Mononuclear cell (primary cell): ENCODE data around the gene CDK3. TPM values are rescaled to one million over a fixed set of nuclear protein-coding genes. Genes with fewer than 3 reads are reported as not detected.

Experiments used
- H3K27me3 ChIP-seq: 2 replicates; pipeline ENCODE4 v1.6.0; 2011; ENCODE audit warnings: low read length, control low read depth; ENCODE audit not compliant: insufficient read depth
- H3K4me1 ChIP-seq: 2 replicates; pipeline ENCODE4 v1.5.1; 2011; ENCODE audit warnings: mild to moderate bottlenecking, low read length, control low read depth; ENCODE audit not compliant: insufficient read depth
- H3K4me3 ChIP-seq: 2 replicates; pipeline ENCODE4 v1.5.1; 2011; ENCODE audit warnings: mild to moderate bottlenecking, low read length, moderate library complexity
- H3K9me3 ChIP-seq: 2 replicates; pipeline ENCODE4 v1.5.1; 2011; ENCODE audit warnings: low read depth, mild to moderate bottlenecking, control low read depth, low read length
- total RNA-seq: library from RNA; depleted of rRNA; stranded (reverse); fragments of >200 nt; gene quantifications from one replicate; pipeline ENCODE4 v1.2.3, GENCODE V29; 2012

CDK3 gene
- total RNA-seq, 1 donor = 1.8 TPM

- no peak overlapping the region for H3K4me3 ChIP-seq
- H3K9me3 ChIP-seq = no peaks in the 10 kb centered on the region
- H3K27me3 ChIP-seq = no peaks in the 10 kb centered on the region
- peaks cover 15% of the 10 kb centered on the region for H3K4me1 ChIP-seq
These were observed 53.4 kb downstream of the CDK3 start for GRCh38 chr17:76054112-76054476.

Other genes with a start within 250 kb of the CDK3 start
- 8.8 TPM for gene GALK1, start 235.7 kb upstream of the CDK3 start, total RNA-seq
- gene UNK, start 216.0 kb upstream of the CDK3 start, total RNA-seq = 32.8 TPM
- 42.9 TPM for gene UNC13D, start 156.5 kb upstream of the CDK3 start, total RNA-seq
- 30.5 TPM for gene WBP2, start 145.5 kb upstream of the CDK3 start, total RNA-seq
- 0.63 TPM for gene TRIM47, start 122.3 kb upstream of the CDK3 start, total RNA-seq
- gene TRIM65, start 103.9 kb upstream of the CDK3 start, total RNA-seq = 5.8 TPM
- 45.4 TPM for gene MRPL38, start 96.0 kb upstream of the CDK3 start, total RNA-seq
- 11.2 TPM for gene FBF1, start 59.8 kb upstream of the CDK3 start, total RNA-seq
- gene ACOX1, start 21.7 kb upstream of the CDK3 start, total RNA-seq = 18.5 TPM
- gene TEN1, start 21.6 kb upstream of the CDK3 start, total RNA-seq = 18.9 TPM
- gene EVPL, start 26.5 kb downstream of the CDK3 start, total RNA-seq = under 0.01 TPM
- gene SRP68, start 71.7 kb downstream of the CDK3 start, total RNA-seq = 34.7 TPM
- gene GALR2, start 73.9 kb downstream of the CDK3 start, total RNA-seq = 0.63 TPM
- 0.21 TPM for gene ZACN, start 78.3 kb downstream of the CDK3 start, total RNA-seq
- gene EXOC7, start 102.9 kb downstream of the CDK3 start, total RNA-seq = 49.2 TPM
- gene FOXJ1, start 140.4 kb downstream of the CDK3 start, total RNA-seq = 1.3 TPM
- 19.1 TPM for gene RNF157, start 239.6 kb downstream of the CDK3 start, total RNA-seq